Left lung (tissue), 10 donors: ENCODE data around the gene FGF14. TPM values are rescaled to one million over a fixed set of nuclear protein-coding genes. Genes with fewer than 3 reads are reported as not detected.

Experiments used
- ATAC-seq: fragments of 200-7000 bp; cut with Tn5 transposase; one replicate; pipeline ENCODE4 v1.9.1; 2020; ENCODE audit warnings: moderate library complexity
- DNase-seq, 4 donors: peaks; one replicate each; pipeline ENCODE4 v3.0.0-alpha.2; 2013 to 2020
- H3K27ac ChIP-seq, 2 donors: fragments of 200-600 bp; sonication (generic) in 1 of 2; one replicate each; pipeline versions ENCODE4 v1.5.0 to v1.8.0; 2020 to 2021
- H3K27me3 ChIP-seq, 2 donors: fragments of 200-600 bp; sonication (generic) in 1 of 2; one replicate each; pipeline versions ENCODE4 v1.5.0 to v1.8.0; 2020 to 2021
- H3K36me3 ChIP-seq, 2 donors: fragments of 200-600 bp; sonication (generic) in 1 of 2; one replicate each; pipeline versions ENCODE4 v1.5.0 to v1.8.0; 2020 to 2021
- H3K4me1 ChIP-seq, 2 donors: fragments of 200-600 bp; one replicate each; pipeline ENCODE4 v1.8.0; 2021
- H3K4me3 ChIP-seq, 2 donors: fragments of 200-600 bp; sonication (generic) in 1 of 2; one replicate each; pipeline versions ENCODE4 v1.5.0 to v1.8.0; 2020 to 2021; ENCODE audit warnings: mild to moderate bottlenecking in 1 of 2
- H3K9me3 ChIP-seq, 2 donors: fragments of 200-600 bp; sonication (generic) in 1 of 2; one replicate each; pipeline versions ENCODE4 v1.5.0 to v1.8.0; 2020 to 2021
- intact Hi-C, 2 donors: fragments of 100-400 bp; cut with DNase I; formaldehyde crosslinking; loops; one replicate each; pipeline versions ENCODE4 v1.11.2 to v1.14.2; 2022
- polyA plus RNA-seq, 6 donors: library from polyadenylated mRNA; unstranded; fragments of 120-200 nt; gene quantifications; one replicate each; pipeline ENCODE4 v1.2.1, GENCODE V29; 2013; ENCODE audit not compliant: insufficient read length in 6 of 6
- total RNA-seq, 2 donors: library from RNA; stranded (reverse); fragmentation: NEBNext Ultra II Directional; extraction: Animal tissue kit (Norgen Biotek cat#: 25700); gene quantifications; one replicate each; pipeline ENCODE4 v1.2.1, GENCODE V29; 2021
- TF ChIP-seq, protein P1 (sequence below), 2 donors: fragments of 200-600 bp; sonication (generic) in 1 of 2; IDR thresholded peaks; one replicate each; pipeline versions ENCODE4 v1.5.0 to v1.8.0; 2021; ENCODE audit warnings: antibody characterized with exemption in 2 of 2
- donor health status: DM: no; HTN: yes; CAD: no.
- donor health status: DM: no; HTN: no; CAD: no.

Gene FGF14
- total and polyA plus RNA-seq, 8 donors = 0.45 to 3.4 (median 0.78) TPM

DNA sequence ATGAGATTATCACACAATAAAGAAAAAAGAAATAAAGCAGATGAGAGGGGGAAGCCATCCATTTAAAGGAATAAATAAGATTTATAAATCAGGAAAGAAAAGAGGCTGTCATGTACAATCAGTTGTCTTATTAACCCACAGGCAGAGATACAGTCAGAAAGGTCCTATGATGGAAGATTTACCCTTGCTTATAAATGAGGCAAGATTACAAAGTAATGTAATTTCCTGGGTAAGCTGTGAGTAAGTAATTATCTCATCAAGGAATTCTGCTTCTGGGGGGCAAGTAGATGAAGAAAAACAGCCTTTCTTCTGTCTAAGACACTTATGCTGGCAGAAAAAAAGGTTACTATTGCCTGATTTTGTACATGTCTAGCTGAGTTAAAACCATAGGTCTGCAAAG, 146.4 kb downstream of the FGF14 start:
- H3K36me3 ChIP-seq = no peaks in the 10 kb centered on the region
- intact Hi-C loops = no loop called here
- no peak for ATAC-seq

DNA sequence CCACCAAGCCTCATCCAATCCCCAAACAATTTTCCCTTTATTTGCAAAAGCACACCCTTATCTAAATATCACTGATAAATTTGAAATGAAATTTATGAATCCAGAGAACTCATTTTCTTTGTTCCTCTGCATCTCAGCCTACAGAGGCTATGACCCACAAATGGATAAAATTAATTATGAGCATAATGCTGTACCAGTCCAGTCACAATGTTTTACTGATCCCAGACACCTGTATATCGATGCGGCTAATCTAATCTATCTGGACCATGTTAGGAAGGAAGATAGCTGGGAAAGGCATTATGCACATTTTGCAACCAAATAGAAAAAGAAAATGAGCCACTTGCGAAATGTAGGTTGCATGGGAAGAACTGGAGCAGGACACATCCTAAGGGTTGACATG, 150.0 kb downstream of the FGF14 start:
- no peak for ATAC-seq
- no peaks in the 10 kb centered on the region for H3K4me1 ChIP-seq
- H3K9me3 ChIP-seq = no peaks in the 10 kb centered on the region

More for the DNA sequence above, 146.4 kb downstream of the FGF14 start:
- no peaks in the 10 kb centered on the region for H3K4me1 ChIP-seq
- DNase-seq = no peak
- TF ChIP-seq, protein P1, sequence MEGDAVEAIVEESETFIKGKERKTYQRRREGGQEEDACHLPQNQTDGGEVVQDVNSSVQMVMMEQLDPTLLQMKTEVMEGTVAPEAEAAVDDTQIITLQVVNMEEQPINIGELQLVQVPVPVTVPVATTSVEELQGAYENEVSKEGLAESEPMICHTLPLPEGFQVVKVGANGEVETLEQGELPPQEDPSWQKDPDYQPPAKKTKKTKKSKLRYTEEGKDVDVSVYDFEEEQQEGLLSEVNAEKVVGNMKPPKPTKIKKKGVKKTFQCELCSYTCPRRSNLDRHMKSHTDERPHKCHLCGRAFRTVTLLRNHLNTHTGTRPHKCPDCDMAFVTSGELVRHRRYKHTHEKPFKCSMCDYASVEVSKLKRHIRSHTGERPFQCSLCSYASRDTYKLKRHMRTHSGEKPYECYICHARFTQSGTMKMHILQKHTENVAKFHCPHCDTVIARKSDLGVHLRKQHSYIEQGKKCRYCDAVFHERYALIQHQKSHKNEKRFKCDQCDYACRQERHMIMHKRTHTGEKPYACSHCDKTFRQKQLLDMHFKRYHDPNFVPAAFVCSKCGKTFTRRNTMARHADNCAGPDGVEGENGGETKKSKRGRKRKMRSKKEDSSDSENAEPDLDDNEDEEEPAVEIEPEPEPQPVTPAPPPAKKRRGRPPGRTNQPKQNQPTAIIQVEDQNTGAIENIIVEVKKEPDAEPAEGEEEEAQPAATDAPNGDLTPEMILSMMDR (IDR thresholded peaks at IDR 0.05) = no peak
- no peak overlapping the region for H3K27ac ChIP-seq
- H3K9me3 ChIP-seq = no peaks in the 10 kb centered on the region
- no peaks in the 10 kb centered on the region for H3K27me3 ChIP-seq
- no peak overlapping the region for H3K4me3 ChIP-seq

DNA sequence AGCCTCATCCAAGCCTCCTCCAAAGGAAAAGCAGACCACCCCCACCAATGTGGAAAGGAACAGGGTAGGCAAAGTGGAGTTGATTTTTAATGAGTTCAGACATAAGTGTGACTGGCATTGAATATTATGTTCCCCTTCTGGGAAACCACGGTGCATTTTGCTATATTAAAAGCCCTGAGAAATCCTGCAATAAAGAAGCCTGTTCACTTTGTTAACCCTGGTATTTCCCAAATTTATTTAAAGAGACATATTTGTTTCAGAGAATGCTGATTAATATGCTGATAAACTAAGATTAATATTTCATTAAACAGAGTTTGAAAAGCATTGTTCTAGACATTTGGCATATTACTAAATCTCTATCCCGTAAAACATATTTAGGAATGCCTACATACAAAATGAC, 151.4 kb downstream of the FGF14 start:
- TF ChIP-seq, protein P1 (IDR thresholded peaks at IDR 0.05) = no peak
- Histone ChIP-seq H3K27me3 (no peaks in the 10 kb centered on the region), H3K27ac (no peak overlapping the region), H3K4me3 (no peak overlapping the region), H3K9me3 (no peaks in the 10 kb centered on the region), H3K36me3 (no peaks in the 10 kb centered on the region), H3K4me1 (no peaks in the 10 kb centered on the region)
- DNase-seq (no peak), ATAC-seq (no peak)
- intact Hi-C loops = no loop called here

More for the DNA sequence above, 150.0 kb downstream of the FGF14 start:
- DNase-seq = no peak
- Histone ChIP-seq H3K36me3 (no peaks in the 10 kb centered on the region), H3K4me3 (no peak overlapping the region), H3K27ac (no peak overlapping the region), H3K27me3 (no peaks in the 10 kb centered on the region)
- intact Hi-C loops = no loop called here
- TF ChIP-seq, protein P1 (IDR thresholded peaks at IDR 0.05) = no peak

DNA sequence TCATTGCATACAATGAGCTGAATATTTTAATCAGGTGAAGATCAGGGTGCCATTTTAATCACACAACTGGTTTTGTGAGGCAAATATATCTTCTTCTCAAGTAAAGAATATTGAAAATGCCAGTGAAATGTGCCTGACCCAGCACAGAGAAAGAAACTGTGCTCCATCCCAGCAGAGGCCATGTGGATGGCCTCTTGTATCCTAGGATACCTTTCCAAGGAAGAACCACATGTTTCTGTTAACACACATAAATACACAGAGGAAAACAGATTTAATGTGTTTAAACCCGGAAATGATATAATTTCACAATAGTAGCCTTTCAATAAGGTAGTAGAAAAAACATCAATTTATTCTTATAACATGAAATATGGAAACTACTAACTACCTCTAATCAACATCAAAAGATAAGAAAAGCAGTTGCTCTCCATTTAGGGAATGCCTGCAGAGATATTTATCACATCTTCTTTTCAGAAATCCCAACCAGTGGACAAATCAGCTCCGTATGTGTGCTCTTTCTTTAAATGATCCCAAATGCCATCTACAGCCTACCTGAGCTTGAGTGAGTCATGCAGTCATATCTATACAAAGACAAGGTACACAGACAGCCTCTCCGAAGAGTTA, 157.1 kb downstream of the FGF14 start:
- H3K36me3 ChIP-seq = no peaks in the 10 kb centered on the region
- TF ChIP-seq, protein P1 (IDR thresholded peaks at IDR 0.05) = no peak
- no peak overlapping the region for H3K4me3 ChIP-seq
- no peaks in the 10 kb centered on the region for H3K9me3 ChIP-seq
- DNase-seq (no peak), ATAC-seq (no peak)
- H3K27ac ChIP-seq = no peak overlapping the region
- H3K27me3 ChIP-seq = no peaks in the 10 kb centered on the region
- no peaks in the 10 kb centered on the region for H3K4me1 ChIP-seq
- intact Hi-C loops = no loop called here

DNA sequence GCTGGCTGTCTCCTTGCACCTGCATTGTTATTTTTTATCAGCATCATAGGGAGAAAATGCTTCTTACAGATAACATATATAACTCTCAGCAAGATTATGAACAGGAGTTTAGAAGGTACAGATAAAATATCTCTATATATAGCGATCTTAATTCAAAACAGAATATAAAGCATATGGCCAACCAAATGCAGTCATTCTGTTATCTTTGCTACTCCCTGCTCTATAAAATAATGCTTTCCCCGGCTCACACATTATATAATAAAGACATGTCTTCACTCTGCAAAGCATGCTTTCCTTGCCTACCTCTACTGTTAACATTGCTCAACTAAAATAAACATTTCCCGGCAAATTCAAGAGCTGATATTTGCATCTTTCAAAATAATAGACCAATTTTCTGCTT, 161.7 kb downstream of the FGF14 start:
- intact Hi-C loops = no loop called here
- H3K27ac ChIP-seq = no peak overlapping the region
- TF ChIP-seq, protein P1 (IDR thresholded peaks at IDR 0.05) = no peak
- DNase-seq = no peak
- H3K9me3 ChIP-seq = no peaks in the 10 kb centered on the region
- ATAC-seq = no peak
- no peaks in the 10 kb centered on the region for H3K36me3 ChIP-seq
- no peak overlapping the region for H3K4me3 ChIP-seq
- no peaks in the 10 kb centered on the region for H3K4me1 ChIP-seq
- no peaks in the 10 kb centered on the region for H3K27me3 ChIP-seq
